ENCODE data around the gene HS3ST2. TPM values are rescaled to one million over a fixed set of nuclear protein-coding genes. Genes with fewer than 3 reads are reported as not detected.

HS3ST2 gene
- total RNA-seq, 3 donors from 2014 or later: 0.33 to 9.1 (median 7.3) TPM

- TF ChIP-seq, protein P1, sequence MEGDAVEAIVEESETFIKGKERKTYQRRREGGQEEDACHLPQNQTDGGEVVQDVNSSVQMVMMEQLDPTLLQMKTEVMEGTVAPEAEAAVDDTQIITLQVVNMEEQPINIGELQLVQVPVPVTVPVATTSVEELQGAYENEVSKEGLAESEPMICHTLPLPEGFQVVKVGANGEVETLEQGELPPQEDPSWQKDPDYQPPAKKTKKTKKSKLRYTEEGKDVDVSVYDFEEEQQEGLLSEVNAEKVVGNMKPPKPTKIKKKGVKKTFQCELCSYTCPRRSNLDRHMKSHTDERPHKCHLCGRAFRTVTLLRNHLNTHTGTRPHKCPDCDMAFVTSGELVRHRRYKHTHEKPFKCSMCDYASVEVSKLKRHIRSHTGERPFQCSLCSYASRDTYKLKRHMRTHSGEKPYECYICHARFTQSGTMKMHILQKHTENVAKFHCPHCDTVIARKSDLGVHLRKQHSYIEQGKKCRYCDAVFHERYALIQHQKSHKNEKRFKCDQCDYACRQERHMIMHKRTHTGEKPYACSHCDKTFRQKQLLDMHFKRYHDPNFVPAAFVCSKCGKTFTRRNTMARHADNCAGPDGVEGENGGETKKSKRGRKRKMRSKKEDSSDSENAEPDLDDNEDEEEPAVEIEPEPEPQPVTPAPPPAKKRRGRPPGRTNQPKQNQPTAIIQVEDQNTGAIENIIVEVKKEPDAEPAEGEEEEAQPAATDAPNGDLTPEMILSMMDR (IDR thresholded peaks at IDR 0.05): no peak
- TF ChIP-seq POLR2AphosphoS5 (IDR thresholded peaks at IDR 0.05) (no peak), POLR2A (IDR thresholded peaks at IDR 0.05) (no peak)
- intact Hi-C loops (cut with DNase I; ENCODE audit: low total_unique reads): no loop called here
Measured at GRCh38 chr16:22871861-22872260, 57.9 kb downstream of the HS3ST2 start.

DNA sequence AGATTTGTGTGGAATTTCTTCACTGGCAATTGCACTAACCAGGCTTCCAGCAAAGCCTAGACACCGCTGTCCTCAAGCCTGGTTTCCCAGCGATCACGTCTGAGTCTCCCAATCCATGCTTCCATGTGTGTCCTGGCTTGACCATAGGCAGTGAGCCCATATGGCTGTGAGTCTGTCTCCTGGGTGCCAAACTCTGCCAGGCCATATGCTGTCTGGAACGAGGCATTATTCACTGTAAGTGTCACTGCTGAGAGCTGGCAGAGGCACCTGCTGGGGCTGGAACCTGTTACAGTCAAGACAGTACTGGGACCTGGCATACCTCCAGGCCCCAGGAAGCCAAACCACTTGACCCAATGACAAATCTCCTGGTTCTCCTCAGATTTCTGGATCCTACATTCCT, 60.4 kb downstream of the HS3ST2 start:
- H3K36me3 ChIP-seq: no peaks in the 10 kb centered on the region
- intact Hi-C loops (cut with DNase I; ENCODE audit: low total_unique reads): no loop called here
- H3K4me3 ChIP-seq: no peak overlapping the region
- DNase-seq (ENCODE audit: low spot score in 2 of 2): no peak
- no peaks in the 10 kb centered on the region for H3K9me3 ChIP-seq
- H3K27me3 ChIP-seq: no peaks in the 10 kb centered on the region
- H3K27ac ChIP-seq: no peak overlapping the region
- TF ChIP-seq, protein P1 (IDR thresholded peaks at IDR 0.05): no peak
- TF ChIP-seq POLR2AphosphoS5 (IDR thresholded peaks at IDR 0.05): no peak
- TF ChIP-seq POLR2A (IDR thresholded peaks at IDR 0.05): no peak
- H3K4me1 ChIP-seq: no peaks in the 10 kb centered on the region

More at GRCh38 chr16:22871861-22872260, 57.9 kb downstream of the HS3ST2 start:
- H3K4me3 ChIP-seq: no peak overlapping the region
- no peaks in the 10 kb centered on the region for H3K9me3 ChIP-seq
- H3K27me3 ChIP-seq: no peaks in the 10 kb centered on the region
- no peak overlapping the region for H3K27ac ChIP-seq
- no peaks in the 10 kb centered on the region for H3K4me1 ChIP-seq
- H3K36me3 ChIP-seq: no peaks in the 10 kb centered on the region
- DNase-seq (ENCODE audit: low spot score in 2 of 2): no peak

- intact Hi-C loops (cut with DNase I; ENCODE audit: low total_unique reads): no loop called here
- TF ChIP-seq, protein P1 (IDR thresholded peaks at IDR 0.05): no peak
- TF ChIP-seq POLR2AphosphoS5 (IDR thresholded peaks at IDR 0.05): no peak
- H3K36me3 ChIP-seq: no peaks in the 10 kb centered on the region
- H3K4me3 ChIP-seq: no peak overlapping the region
- H3K27me3 ChIP-seq: no peaks in the 10 kb centered on the region
- no peaks in the 10 kb centered on the region for H3K9me3 ChIP-seq
- no peak for DNase-seq (ENCODE audit: low spot score in 2 of 2)
- H3K27ac ChIP-seq: no peak overlapping the region
- no peaks in the 10 kb centered on the region for H3K4me1 ChIP-seq
Measured at GRCh38 chr16:22878955-22879354, 65.0 kb downstream of the HS3ST2 start.

GRCh38 chr16:22879466-22879865, 65.5 kb downstream of the HS3ST2 start:
- Histone ChIP-seq H3K9me3 (no peaks in the 10 kb centered on the region), H3K27ac (no peak overlapping the region), H3K4me1 (no peaks in the 10 kb centered on the region), H3K4me3 (no peak overlapping the region), H3K36me3 (no peaks in the 10 kb centered on the region), H3K27me3 (no peaks in the 10 kb centered on the region)
- TF ChIP-seq POLR2AphosphoS5 (IDR thresholded peaks at IDR 0.05): no peak
- TF ChIP-seq, protein P1 (IDR thresholded peaks at IDR 0.05): no peak
- TF ChIP-seq POLR2A (IDR thresholded peaks at IDR 0.05): no peak
- intact Hi-C loops (cut with DNase I; ENCODE audit: low total_unique reads): no loop called here
- no peak for DNase-seq (ENCODE audit: low spot score in 2 of 2)

- H3K4me3 ChIP-seq: no peak overlapping the region
- no peaks in the 10 kb centered on the region for H3K4me1 ChIP-seq
- H3K36me3 ChIP-seq: no peaks in the 10 kb centered on the region
- no peak for TF ChIP-seq POLR2AphosphoS5 (IDR thresholded peaks at IDR 0.05)
- no peak for TF ChIP-seq POLR2A (IDR thresholded peaks at IDR 0.05)
- TF ChIP-seq, protein P1 (IDR thresholded peaks at IDR 0.05): no peak
- DNase-seq (ENCODE audit: low spot score in 2 of 2): no peak
- H3K27ac ChIP-seq: no peak overlapping the region
- no peaks in the 10 kb centered on the region for H3K27me3 ChIP-seq
- H3K9me3 ChIP-seq: no peaks in the 10 kb centered on the region
- intact Hi-C loops (cut with DNase I; ENCODE audit: low total_unique reads): no loop called here
Measured at GRCh38 chr16:22882981-22883380, 69.0 kb downstream of the HS3ST2 start.

All from breast epithelium (tissue), 4 donors.